Measurements from ENCODE around the gene LYPD6B. TPM values are rescaled to one million over a fixed set of nuclear protein-coding genes. Genes with fewer than 3 reads are reported as not detected.

Gene LYPD6B
- total and polyA plus RNA-seq, 4 donors, result 0.13 to 0.59 (median 0.14) TPM

- H3K36me3 ChIP-seq (ENCODE audit: control insufficient read depth in 4 of 4, insufficient read depth in 3 of 4, low read depth in 1 of 4, low read length in 3 of 4), result peaks cover 0 to 1% (median 0%) of the 10 kb centered on the region in 4 donors
- DNase-seq (ENCODE audit: low spot score), result no peak
These were observed 39.7 kb upstream of the LYPD6B start for GRCh38 chr2:148998831-148999200.

GRCh38 chr2:148999451-148999921 is 39.0 kb upstream of the LYPD6B start:
- TF ChIP-seq CTCF (IDR thresholded peaks at IDR 0.05; ENCODE audit: low read depth, low read length, missing input control) (no peak), ZBTB33 (IDR thresholded peaks at IDR 0.05) (no peak), EGR1 (IDR thresholded peaks at IDR 0.05; ENCODE audit: low read depth in 2 of 2) (no peak), GABPA (IDR thresholded peaks at IDR 0.05 in 1 of 2, conservative IDR thresholded peaks at IDR 0.05 in 1 of 2) (no peak), ATF3 (IDR thresholded peaks at IDR 0.05) (no peak), RXRA (IDR thresholded peaks at IDR 0.05) (no peak), JUND (IDR thresholded peaks at IDR 0.05) (no peak), MAX (IDR thresholded peaks at IDR 0.05) (no peak), TAF1 (conservative IDR thresholded peaks at IDR 0.05) (no peak), HNF4G (IDR thresholded peaks at IDR 0.05) (no peak), YY1 (IDR thresholded peaks at IDR 0.05) (no peak)
- DNase-seq (ENCODE audit: low spot score), result no peak
- H3K9ac ChIP-seq (ENCODE audit: low read depth in 1 of 2, low read length in 2 of 2), result no peak overlapping the region
- H3K27me3 ChIP-seq (ENCODE audit: control insufficient read depth in 4 of 4, insufficient read depth in 4 of 4, low read length in 3 of 4), result peaks cover 0 to 3% (median 0%) of the 10 kb centered on the region in 4 donors
- H3K4me3 ChIP-seq (ENCODE audit: low read depth in 1 of 3, low read length in 3 of 3), result no peak overlapping the region
- H3K36me3 ChIP-seq (ENCODE audit: control insufficient read depth in 4 of 4, insufficient read depth in 3 of 4, low read depth in 1 of 4, low read length in 3 of 4), result peaks cover 0 to 1% (median 0%) of the 10 kb centered on the region in 4 donors
- WGBS, result 47% methylated on average over 7 of the region's 7 CpGs
- H3K4me1 ChIP-seq (ENCODE audit: control insufficient read depth in 4 of 4, insufficient read depth in 4 of 4, low read length in 3 of 4), result no peaks in the 10 kb centered on the region
- no peak overlapping the region for H3K27ac ChIP-seq (ENCODE audit: low read depth in 1 of 2, low read length in 2 of 2)
- no peaks in the 10 kb centered on the region for H3K9me3 ChIP-seq (ENCODE audit: control insufficient read depth in 4 of 4, low read length in 3 of 4)

More at GRCh38 chr2:148998831-148999200, 39.7 kb upstream of the LYPD6B start:
- peaks cover 0 to 3% (median 0%) of the 10 kb centered on the region in 4 donors for H3K27me3 ChIP-seq (ENCODE audit: control insufficient read depth in 4 of 4, insufficient read depth in 4 of 4, low read length in 3 of 4)
- no peak overlapping the region for H3K27ac ChIP-seq (ENCODE audit: low read depth in 1 of 2, low read length in 2 of 2)
- H3K4me1 ChIP-seq (ENCODE audit: control insufficient read depth in 4 of 4, insufficient read depth in 4 of 4, low read length in 3 of 4), result no peaks in the 10 kb centered on the region
- no peak overlapping the region for H3K9ac ChIP-seq (ENCODE audit: low read depth in 1 of 2, low read length in 2 of 2)
- no peak for TF ChIP-seq HNF4G (IDR thresholded peaks at IDR 0.05)
- TF ChIP-seq RXRA (IDR thresholded peaks at IDR 0.05), result no peak
- TF ChIP-seq FOXA2 (IDR thresholded peaks at IDR 0.05), result no peak
- TF ChIP-seq MAX (IDR thresholded peaks at IDR 0.05), result no peak
- no peak for TF ChIP-seq GABPA (IDR thresholded peaks at IDR 0.05 in 1 of 2, conservative IDR thresholded peaks at IDR 0.05 in 1 of 2)
- TF ChIP-seq CTCF (IDR thresholded peaks at IDR 0.05; ENCODE audit: low read depth, low read length, missing input control), result no peak
- no peak for TF ChIP-seq YY1 (IDR thresholded peaks at IDR 0.05)
- no peaks in the 10 kb centered on the region for H3K9me3 ChIP-seq (ENCODE audit: control insufficient read depth in 4 of 4, low read length in 3 of 4)
- no peak overlapping the region for H3K4me3 ChIP-seq (ENCODE audit: low read depth in 1 of 3, low read length in 3 of 3)
- WGBS, result 86% methylated on average over 4 of the region's 4 CpGs
